Measurements from ENCODE around the gene EXOG.

GRCh38 chr3:38558864-38559263, 62.7 kb downstream of the EXOG start:
- TF ChIP-seq CTCF (IDR thresholded peaks at IDR 0.05) = no peak
- TF ChIP-seq POLR2A (IDR thresholded peaks at IDR 0.05) = no peak

All from uterus (tissue), 2 donors.